HEK293 (cell line): ENCODE measurements around the gene ADCY10.

Experiments used
- CTCF ChIA-PET: fragments of 350-600 bp; formaldehyde crosslinking; extraction: SDS; loops from one replicate; lab custom pipeline; 2021; ENCODE audit warnings: antibody characterized with exemption; lab: Yijun Ruan, JAX
- POLR2A ChIA-PET: fragments of 300-600 bp; formaldehyde crosslinking; extraction: SDS; loops from one replicate; lab custom pipeline; 2020; ENCODE audit warnings: antibody characterized with exemption, inconsistent platforms; lab: Yijun Ruan, JAX
- H3K27ac ChIP-seq: fragments of 200-500 bp; sonication (Bioruptor generic); 2 replicates; pipeline ENCODE4 v1.5.1; 2014; ENCODE audit warnings: low read depth, low read length, control low read depth, inconsistent platforms; ENCODE audit errors: extremely low read depth
- H3K36me3 ChIP-seq, 2 experiments: fragments of 200-500 bp in 1 of 2; sonication (Bioruptor generic) in 1 of 2; 1 replicate in 1 of 2; 2 replicates in 1 of 2; pipeline ENCODE4 v1.5.1; 2014 to 2017; ENCODE audit warnings: inconsistent platforms in 2 of 2, low read length in 2 of 2; ENCODE audit not compliant: control insufficient read depth in 2 of 2, insufficient read depth in 1 of 2
- H3K4me1 ChIP-seq: fragments of 200-500 bp; sonication (Bioruptor generic); 2 replicates; pipeline ENCODE4 v1.5.1; 2014; ENCODE audit warnings: mild to moderate bottlenecking, low read length, inconsistent platforms; ENCODE audit not compliant: control insufficient read depth, insufficient read depth
- H3K4me3 ChIP-seq: 2 replicates; pipeline ENCODE4 v1.5.1; 2011; ENCODE audit warnings: low read depth, mild to moderate bottlenecking, control low read depth, low read length, moderate library complexity
- H3K9me3 ChIP-seq: fragments of 200-500 bp; sonication (Bioruptor generic); 2 replicates; pipeline ENCODE4 v1.5.1; 2014; ENCODE audit warnings: low read depth, low read length, inconsistent platforms; ENCODE audit not compliant: control insufficient read depth, insufficient read depth
- BCL6B ChIP-seq: fragments of 450-650 bp; formaldehyde crosslinking; IDR thresholded peaks from 2 replicates; pipeline ENCODE4 v1.5.1; 2017; ENCODE audit warnings: missing biosample characterization, missing genetic modification characterization
- HIC1 ChIP-seq: fragments of 450-650 bp; formaldehyde crosslinking; IDR thresholded peaks from 2 replicates; pipeline ENCODE4 v1.5.1; 2016; ENCODE audit warnings: missing biosample characterization, missing genetic modification characterization
- KLF8 ChIP-seq: fragments of 450-650 bp; formaldehyde crosslinking; IDR thresholded peaks from 2 replicates; pipeline ENCODE4 v1.5.1; 2016; ENCODE audit warnings: missing biosample characterization, missing genetic modification characterization
- MEIS1 ChIP-seq: sonication (generic); formaldehyde crosslinking; IDR thresholded peaks from 2 replicates; pipeline ENCODE4 v1.8.1; 2022; ENCODE audit warnings: missing genetic modification reagents, mild to moderate bottlenecking, borderline replicate concordance
- ZBTB1 ChIP-seq: fragments of 450-650 bp; formaldehyde crosslinking; IDR thresholded peaks from 2 replicates; pipeline ENCODE4 v1.5.1; 2016; ENCODE audit warnings: missing biosample characterization, missing genetic modification characterization
- ZBTB21 ChIP-seq: fragments of 450-650 bp; formaldehyde crosslinking; IDR thresholded peaks from 2 replicates; pipeline ENCODE4 v1.5.1; 2017; ENCODE audit warnings: missing biosample characterization, missing genetic modification characterization
- ZBTB6 ChIP-seq: fragments of 450-650 bp; formaldehyde crosslinking; IDR thresholded peaks from 2 replicates; pipeline ENCODE4 v1.5.1; 2017; ENCODE audit warnings: missing biosample characterization, missing genetic modification characterization
- ZBTB8A ChIP-seq: fragments of 450-650 bp; formaldehyde crosslinking; IDR thresholded peaks from 2 replicates; pipeline ENCODE4 v1.5.1; 2016; ENCODE audit warnings: missing biosample characterization, missing genetic modification characterization
- ZNF16 ChIP-seq: fragments of 450-650 bp; formaldehyde crosslinking; IDR thresholded peaks from 2 replicates; pipeline ENCODE4 v1.5.1; 2016; ENCODE audit warnings: low read depth, missing biosample characterization, missing genetic modification characterization
- ZNF18 ChIP-seq: fragments of 450-650 bp; formaldehyde crosslinking; IDR thresholded peaks from 2 replicates; pipeline ENCODE4 v1.5.1; 2016; ENCODE audit warnings: missing biosample characterization, missing genetic modification characterization
- ZNF214 ChIP-seq: fragments of 450-650 bp; formaldehyde crosslinking; IDR thresholded peaks from 2 replicates; pipeline ENCODE4 v1.5.1; 2017; ENCODE audit warnings: missing biosample characterization, mild to moderate bottlenecking, missing genetic modification characterization, borderline replicate concordance
- ZNF223 ChIP-seq: fragments of 450-650 bp; formaldehyde crosslinking; IDR thresholded peaks from 2 replicates; pipeline ENCODE4 v1.5.1; 2016; ENCODE audit warnings: missing biosample characterization, missing genetic modification characterization
- ZNF426 ChIP-seq: fragments of 450-650 bp; formaldehyde crosslinking; IDR thresholded peaks from 2 replicates; pipeline ENCODE4 v1.5.1; 2017; ENCODE audit warnings: missing biosample characterization, missing genetic modification characterization, mild to moderate bottlenecking, inconsistent platforms, moderate library complexity
- ZNF560 ChIP-seq: fragments of 450-650 bp; formaldehyde crosslinking; IDR thresholded peaks from 2 replicates; pipeline ENCODE4 v1.5.1; 2017; ENCODE audit warnings: missing biosample characterization, missing genetic modification characterization, borderline replicate concordance
- ZNF596 ChIP-seq: fragments of 450-650 bp; IDR thresholded peaks from 2 replicates; pipeline ENCODE4 v1.5.0; 2018; ENCODE audit warnings: missing biosample characterization, mild to moderate bottlenecking, missing genetic modification characterization, moderate library complexity
- ZNF626 ChIP-seq: fragments of 450-650 bp; sonication (Bioruptor Pico); formaldehyde crosslinking; IDR thresholded peaks from 2 replicates; pipeline ENCODE4 v1.5.1; 2018; ENCODE audit warnings: missing biosample characterization, missing genetic modification characterization, inconsistent platforms
- ZNF747 ChIP-seq: fragments of 450-650 bp; formaldehyde crosslinking; IDR thresholded peaks from 2 replicates; pipeline ENCODE4 v1.5.1; 2016; ENCODE audit warnings: missing biosample characterization, missing genetic modification characterization
- ZNF76 ChIP-seq: fragments of 450-650 bp; formaldehyde crosslinking; IDR thresholded peaks from 2 replicates; pipeline ENCODE4; 2016; ENCODE audit warnings: low read depth, missing biosample characterization, missing genetic modification characterization, borderline replicate concordance
- ZSCAN18 ChIP-seq: fragments of 450-650 bp; formaldehyde crosslinking; IDR thresholded peaks from 2 replicates; pipeline ENCODE4 v1.5.1; 2016; ENCODE audit warnings: missing biosample characterization, missing genetic modification characterization
- ZXDB ChIP-seq: fragments of 450-650 bp; formaldehyde crosslinking; IDR thresholded peaks from 2 replicates; pipeline ENCODE4 v1.5.1; 2016; ENCODE audit warnings: missing biosample characterization, missing genetic modification characterization

Gene ADCY10

GRCh38 chr1:167849666-167850065 lies 64.3 kb downstream of the ADCY10 start (continued):
- no peak for TF ChIP-seq ZBTB8A (tag by site-specific recombination)

- ChIA-PET POLR2A (no interaction called here), CTCF (no interaction called here)
- Histone ChIP-seq H3K27ac (no peak overlapping the region), H3K4me1 (no peaks in the 10 kb centered on the region), H3K9me3 (no peaks in the 10 kb centered on the region), H3K36me3 (no peaks in the 10 kb centered on the region), H3K4me3 (no peak overlapping the region)
- no peak for TF ChIP-seq ZBTB1 (tag by site-specific recombination)
- no peak for TF ChIP-seq ZSCAN18 (tag by site-specific recombination)
- TF ChIP-seq ZNF18 (tag by site-specific recombination) = no peak
- no peak for TF ChIP-seq ZBTB6 (tag by site-specific recombination)
- no peak for TF ChIP-seq ZNF76 (tag by site-specific recombination)
- no peak for TF ChIP-seq ZBTB21 (tag by site-specific recombination)
- no peak for TF ChIP-seq ZNF560 (tag by site-specific recombination)
- TF ChIP-seq ZNF426 (tag by site-specific recombination) = no peak
- no peak for TF ChIP-seq MEIS1 (CRISPR knock-in tag)
- TF ChIP-seq ZNF214 = no peak
- TF ChIP-seq ZNF16 = no peak
- TF ChIP-seq BCL6B (tag by site-specific recombination) = no peak
- no peak for TF ChIP-seq KLF8
- TF ChIP-seq ZNF596 (tag by site-specific recombination) = no peak
- TF ChIP-seq ZNF747 (tag by site-specific recombination) = no peak
- no peak for TF ChIP-seq ZXDB
- no peak for TF ChIP-seq ZNF626
- TF ChIP-seq ZNF223 (tag by site-specific recombination) = no peak
- TF ChIP-seq HIC1 = no peak
Measured at GRCh38 chr1:167842872-167843271, 71.1 kb downstream of the ADCY10 start.
